Islet of Langerhans (tissue), 1 donor: ENCODE measurements around the gene SLC6A3.
"Not testable (repeated sequence)": the region's sequence is repeated elsewhere in the genome, so short reads cannot be mapped to it uniquely, and the experiment has no call there.

Experiments
- FAIRE-seq: peaks from one replicate; lab custom pipeline; 2011; peaks lifted over from hg19 to GRCh38; lab: Jason Lieb, UNC

Gene SLC6A3

DNA sequence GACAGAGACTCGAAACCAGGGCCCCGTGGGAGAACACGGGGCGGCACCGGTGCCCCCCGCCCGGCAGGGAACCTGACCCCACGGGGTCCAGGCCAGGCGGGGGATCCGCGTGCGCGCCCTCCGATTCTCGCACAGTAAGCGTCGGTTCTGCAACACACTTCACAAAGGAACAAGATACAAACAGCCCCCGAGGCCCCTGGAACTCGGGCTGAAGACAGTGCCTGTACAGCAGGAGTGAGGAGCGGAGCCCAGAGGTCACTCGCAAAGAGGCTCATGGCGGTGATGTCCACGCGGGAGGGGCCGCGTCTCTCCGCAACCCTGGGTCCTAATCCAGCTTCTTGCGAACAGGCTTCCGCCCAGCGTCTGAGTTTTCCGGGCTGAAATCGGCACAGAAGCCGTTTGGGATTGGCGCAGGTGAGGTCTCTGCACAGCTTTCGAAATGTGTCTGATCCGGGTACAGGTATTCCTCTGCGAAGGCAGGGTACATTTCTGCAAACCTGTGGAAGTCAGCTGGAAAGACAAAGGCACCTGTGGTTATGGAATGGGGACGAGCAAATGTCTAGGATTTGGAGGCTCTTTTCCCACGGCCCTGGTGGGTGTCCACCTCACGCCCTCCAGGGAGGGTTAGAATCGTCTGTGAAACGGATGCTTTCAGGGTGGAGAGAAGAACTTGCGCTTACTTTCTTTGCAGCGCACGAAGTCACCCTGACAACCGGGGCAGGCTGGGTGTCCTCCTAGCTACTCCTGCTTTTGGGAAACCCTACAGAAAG is 18.3 kb upstream of the SLC6A3 start:
- no peak for FAIRE-seq

DNA sequence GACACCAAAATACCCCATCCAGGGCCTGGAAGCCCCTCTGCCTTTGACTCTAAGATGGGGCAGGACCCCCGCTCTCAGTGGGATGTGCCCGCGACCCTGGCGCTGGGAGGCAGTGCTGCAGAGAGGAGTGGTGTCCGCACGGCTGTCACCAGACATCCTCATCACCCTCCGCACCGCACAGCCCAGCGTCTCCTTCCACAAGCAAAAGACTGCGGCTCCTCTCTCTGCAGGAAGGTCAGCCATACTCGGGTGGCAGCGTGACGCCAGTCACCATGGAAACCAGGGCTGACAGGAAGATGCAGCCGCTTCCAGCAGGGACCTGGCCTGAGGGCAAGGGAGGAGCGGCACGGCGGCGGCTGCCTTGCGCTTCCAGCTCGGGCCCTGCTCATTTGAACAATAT is 17.1 kb upstream of the SLC6A3 start:
- no peak for FAIRE-seq

- FAIRE-seq, result no peak
These were observed 16.2 kb upstream of the SLC6A3 start for GRCh38 chr5:1461396-1461795.

GRCh38 chr5:1460054-1460682 is 14.9 kb upstream of the SLC6A3 start:
- FAIRE-seq, result no peak

- not testable (repeated sequence) for FAIRE-seq
These were observed 14.2 kb upstream of the SLC6A3 start for GRCh38 chr5:1459435-1459834.

- FAIRE-seq, result not testable (repeated sequence)
These were observed 11.1 kb upstream of the SLC6A3 start for GRCh38 chr5:1456110-1456881.

- no peak for FAIRE-seq
These were observed 8.4 kb upstream of the SLC6A3 start for GRCh38 chr5:1453613-1454012.

- FAIRE-seq, result no peak
These were observed 3.9 kb upstream of the SLC6A3 start for GRCh38 chr5:1449081-1449630.

GRCh38 chr5:1448511-1449011 is 3.3 kb upstream of the SLC6A3 start:
- FAIRE-seq, result no peak

DNA sequence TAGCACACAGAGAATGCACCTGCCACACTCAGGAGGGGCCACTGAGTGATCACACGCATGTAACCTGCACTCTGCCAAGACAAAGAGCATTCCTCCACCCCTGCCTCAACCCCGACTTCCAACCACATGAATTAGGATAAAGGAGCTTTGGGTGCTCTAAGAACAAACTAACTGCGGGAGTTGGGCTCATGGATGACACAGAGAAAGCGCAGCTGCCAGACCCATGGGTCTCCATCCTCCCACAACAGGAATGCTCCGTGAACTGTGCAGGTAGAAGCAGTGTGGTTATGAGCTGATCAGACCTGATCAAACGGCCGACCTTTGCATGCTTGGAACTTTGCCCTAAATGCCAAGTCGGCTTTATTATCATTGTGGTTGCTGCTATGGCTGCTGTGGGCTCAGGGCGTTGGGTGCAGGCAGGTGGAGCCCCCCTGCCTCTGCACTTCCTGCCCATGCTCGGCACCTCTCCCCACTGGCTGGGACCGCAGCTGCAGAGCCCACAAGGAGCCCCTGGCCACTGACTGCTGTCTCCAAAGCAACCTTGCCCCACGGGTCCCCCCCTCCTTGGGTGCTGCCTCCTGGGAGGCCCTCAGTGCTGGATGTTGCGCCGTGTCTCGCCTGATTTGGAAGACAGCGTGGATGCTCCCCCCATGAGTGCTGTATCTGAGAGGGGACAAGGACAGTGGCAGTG is 2.6 kb upstream of the SLC6A3 start:
- no peak for FAIRE-seq

DNA sequence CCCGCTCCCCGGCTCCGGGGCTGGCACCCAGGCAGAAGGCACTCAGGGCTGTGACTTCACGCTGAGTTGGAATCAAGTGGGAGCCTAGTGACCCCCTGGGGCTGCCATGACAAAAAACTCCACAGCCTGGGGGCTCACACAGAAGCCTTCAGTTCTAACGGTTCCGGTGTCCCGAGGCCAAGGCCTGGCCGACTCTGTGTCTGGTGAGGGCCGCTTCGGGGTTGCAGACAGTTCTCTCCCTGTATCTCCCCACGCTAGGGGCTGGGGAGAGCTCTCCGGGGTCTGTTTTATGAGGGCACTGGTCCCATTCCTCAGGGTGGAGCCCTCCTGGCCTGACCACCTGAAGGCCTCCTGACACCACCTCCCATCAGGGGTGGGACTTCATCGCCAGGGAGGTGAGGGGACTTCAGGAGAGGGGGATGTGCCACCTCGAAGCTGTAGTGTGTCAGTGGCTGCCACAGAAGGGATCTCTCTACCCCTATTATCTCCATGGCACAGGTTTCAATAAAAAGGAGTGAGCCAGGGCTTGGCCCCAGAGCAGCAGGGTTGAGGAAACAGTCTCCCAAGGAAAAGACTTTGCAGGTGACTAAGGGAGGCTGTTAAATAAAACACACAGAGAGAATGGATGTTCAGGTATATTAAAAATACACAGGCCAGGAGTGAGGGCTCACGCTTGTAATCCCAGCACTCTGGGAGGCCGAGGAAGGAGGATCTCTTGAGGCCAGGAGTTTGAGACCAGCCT is 1.5 kb upstream of the SLC6A3 start:
- no peak for FAIRE-seq

- no peak for FAIRE-seq
These were observed 705 bp upstream of the SLC6A3 start for GRCh38 chr5:1445689-1446601.

GRCh38 chr5:1444361-1445189 is 665 bp downstream of the SLC6A3 start:
- FAIRE-seq, result no peak

- no peak for FAIRE-seq
These were observed 1.3 kb downstream of the SLC6A3 start for GRCh38 chr5:1443991-1444360.

- FAIRE-seq, result no peak
These were observed 2.1 kb downstream of the SLC6A3 start for GRCh38 chr5:1443171-1443570.

DNA sequence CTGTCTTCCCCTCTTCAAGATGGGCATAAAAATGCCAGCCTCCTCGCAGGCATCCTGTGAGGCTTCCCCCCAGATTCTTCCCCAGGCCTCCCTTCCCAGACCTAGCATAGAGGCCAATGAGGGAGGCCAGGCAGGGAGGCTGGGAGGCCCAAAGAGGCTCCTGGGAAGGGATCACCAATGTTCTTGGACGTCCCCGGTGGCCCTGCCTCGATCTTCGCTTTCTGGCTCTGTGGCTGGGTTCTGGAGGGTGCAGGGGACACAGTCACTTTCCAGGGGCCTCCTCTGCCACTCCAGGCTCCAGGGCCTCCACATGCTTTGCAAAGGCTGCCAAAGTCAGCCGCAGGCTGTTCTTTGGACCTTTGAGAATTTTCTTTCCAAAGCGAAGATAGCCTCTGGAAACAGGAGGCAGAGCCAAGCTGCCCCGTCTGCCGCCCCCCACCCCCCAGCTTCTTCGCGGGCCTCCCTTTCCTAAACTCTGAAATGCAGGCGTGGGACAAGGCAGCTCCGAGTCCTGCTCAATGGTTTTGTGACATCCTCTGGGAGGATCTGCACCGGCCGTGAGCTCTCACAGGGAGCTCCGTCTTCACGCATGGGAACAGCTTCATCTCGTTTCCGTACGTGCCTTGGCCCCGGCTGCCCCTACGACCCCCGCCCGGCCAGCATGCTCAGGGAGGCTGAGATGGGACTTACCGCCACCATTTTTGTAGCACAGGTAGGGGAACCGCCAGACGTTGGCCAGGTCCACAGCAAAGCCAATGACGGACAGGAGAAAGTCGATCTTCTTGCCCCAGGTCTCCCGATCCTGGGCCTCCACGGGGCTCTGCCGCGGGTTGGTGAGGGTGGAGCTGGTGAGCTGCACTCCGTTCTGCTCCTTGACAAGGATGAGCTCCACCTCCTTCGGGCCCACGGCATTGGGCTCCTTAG is 2.8 kb downstream of the SLC6A3 start:
- no peak for FAIRE-seq

GRCh38 chr5:1441166-1441865 is 3.9 kb downstream of the SLC6A3 start:
- no peak for FAIRE-seq

GRCh38 chr5:1440098-1440493 is 5.1 kb downstream of the SLC6A3 start:
- FAIRE-seq, result no peak
